Measurements from ENCODE around the gene POGLUT2.
"Not testable (repeated sequence)": the region's sequence is repeated elsewhere in the genome, so short reads cannot be mapped to it uniquely, and the experiment has no call there.

POGLUT2 gene

DNA sequence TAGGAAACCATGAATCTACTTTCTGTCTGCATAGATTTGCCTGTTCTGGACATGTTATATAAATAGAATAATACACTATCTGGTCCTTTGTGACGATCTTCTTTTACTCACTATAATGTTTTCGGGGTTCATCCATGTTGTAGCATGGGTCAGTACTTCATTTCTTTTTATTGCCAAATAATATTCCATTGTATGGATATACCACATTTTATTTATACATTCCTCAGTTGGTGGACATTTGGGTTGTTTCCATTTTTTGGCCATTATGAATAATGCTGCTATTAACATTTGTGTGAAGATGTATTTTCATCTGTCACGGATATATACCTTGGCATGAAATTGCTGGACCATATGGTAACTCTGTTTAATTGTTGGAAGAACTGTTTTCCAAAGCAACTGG is 6.9 kb upstream of the POGLUT2 start:
- no peak for FAIRE-seq

GRCh38 chr13:102800145-102801041 is 1.6 kb upstream of the POGLUT2 start:
- FAIRE-seq: no peak

- no peak for FAIRE-seq
Measured at GRCh38 chr13:102799426-102800144, 809 bp upstream of the POGLUT2 start.

DNA sequence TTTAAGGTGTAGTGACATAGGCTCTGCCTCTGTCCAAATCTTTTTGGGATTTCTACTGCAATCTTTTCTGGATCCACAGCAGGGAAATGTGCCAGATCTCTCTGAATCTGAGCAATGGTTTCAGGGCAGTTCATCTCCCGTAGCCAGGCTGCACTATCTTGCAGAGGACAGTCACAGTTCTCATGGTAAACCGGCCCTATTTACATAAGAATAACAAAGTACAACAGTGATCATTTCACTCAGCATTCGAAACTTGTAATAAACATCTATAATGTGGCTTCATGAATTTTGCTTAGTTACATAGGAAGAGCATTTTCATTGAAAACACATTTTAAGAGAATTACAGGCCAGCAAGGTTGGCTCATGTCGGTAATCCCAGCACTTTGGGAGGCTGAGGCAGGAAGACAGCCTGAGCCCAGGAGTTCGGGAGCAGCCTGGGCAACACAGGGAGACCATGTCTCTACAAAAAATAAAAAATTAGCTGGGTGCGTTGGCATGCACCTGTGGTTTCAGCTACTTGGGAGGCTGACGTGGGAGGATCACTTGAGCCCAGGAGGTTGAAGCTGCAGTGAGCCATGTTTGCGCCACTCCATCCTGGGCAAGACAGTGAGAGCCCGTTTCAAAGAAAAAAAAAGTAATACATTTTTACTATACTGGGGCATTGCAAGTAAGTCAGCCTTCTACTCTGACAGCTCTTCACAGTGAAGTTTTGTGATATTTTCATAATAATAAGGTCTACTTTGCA is 5.0 kb downstream of the POGLUT2 start:
- no peak for FAIRE-seq

GRCh38 chr13:102792396-102792795 is 6.4 kb downstream of the POGLUT2 start:
- FAIRE-seq: no peak

- no peak for FAIRE-seq
Measured at GRCh38 chr13:102788683-102789082, 10.1 kb downstream of the POGLUT2 start.

DNA sequence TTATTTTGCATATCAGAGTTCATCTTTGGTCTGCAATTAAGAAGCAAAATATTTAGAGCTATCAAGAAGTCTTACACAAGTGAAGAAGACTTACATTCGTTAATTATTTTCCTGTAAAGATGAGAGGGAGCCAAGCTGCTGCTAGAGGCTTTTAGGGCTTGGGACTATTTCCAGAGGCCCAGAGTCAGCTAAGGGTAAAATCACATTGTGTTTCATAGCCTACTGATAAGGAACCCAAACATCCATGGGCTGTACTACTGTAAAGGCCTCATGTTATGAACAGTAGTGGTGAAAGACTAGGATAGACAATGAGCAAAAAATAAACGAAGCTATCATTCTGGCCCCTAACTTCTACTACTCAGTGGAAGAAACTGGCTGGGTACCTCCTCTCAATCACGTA is 14.3 kb downstream of the POGLUT2 start:
- FAIRE-seq: no peak

- FAIRE-seq: no peak
Measured at GRCh38 chr13:102781591-102781990, 17.2 kb downstream of the POGLUT2 start.

GRCh38 chr13:102780656-102781055 is 18.1 kb downstream of the POGLUT2 start:
- not testable (repeated sequence) for FAIRE-seq

DNA sequence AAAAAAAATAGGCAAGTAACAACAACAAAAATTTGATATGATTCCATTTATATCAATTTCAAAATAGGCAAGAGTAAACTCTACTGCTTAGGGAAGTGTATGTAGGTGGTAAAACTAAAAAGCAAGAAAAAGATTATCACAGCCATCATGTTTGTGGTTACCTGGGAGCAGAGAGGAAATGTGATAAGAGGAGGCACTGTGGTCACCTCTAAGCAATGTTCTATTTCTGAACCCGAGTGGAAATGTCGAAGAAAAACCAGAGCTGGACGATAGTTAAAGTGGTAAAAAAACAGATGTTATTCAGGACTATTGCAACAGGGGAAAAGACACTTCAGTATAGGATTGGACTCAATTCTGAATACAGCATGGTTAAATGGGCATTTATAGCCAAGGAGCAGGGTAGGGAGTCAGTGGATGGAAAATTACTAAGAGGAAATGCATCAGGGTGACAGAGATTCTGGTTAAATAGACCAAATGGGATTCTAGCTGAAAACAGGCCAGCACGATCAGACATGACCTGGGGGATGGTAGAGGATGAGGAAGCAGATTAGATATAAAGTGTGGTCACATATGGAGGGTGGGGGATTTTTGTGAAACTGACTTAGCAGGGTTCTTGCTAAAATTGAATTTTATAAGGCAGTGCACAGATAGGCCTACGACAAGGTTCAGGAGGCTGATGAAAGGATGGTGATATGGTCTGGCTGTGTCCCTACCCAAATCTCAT is 19.2 kb downstream of the POGLUT2 start:
- no peak for FAIRE-seq

- FAIRE-seq: no peak
Measured at GRCh38 chr13:102777736-102778135, 21.0 kb downstream of the POGLUT2 start.

DNA sequence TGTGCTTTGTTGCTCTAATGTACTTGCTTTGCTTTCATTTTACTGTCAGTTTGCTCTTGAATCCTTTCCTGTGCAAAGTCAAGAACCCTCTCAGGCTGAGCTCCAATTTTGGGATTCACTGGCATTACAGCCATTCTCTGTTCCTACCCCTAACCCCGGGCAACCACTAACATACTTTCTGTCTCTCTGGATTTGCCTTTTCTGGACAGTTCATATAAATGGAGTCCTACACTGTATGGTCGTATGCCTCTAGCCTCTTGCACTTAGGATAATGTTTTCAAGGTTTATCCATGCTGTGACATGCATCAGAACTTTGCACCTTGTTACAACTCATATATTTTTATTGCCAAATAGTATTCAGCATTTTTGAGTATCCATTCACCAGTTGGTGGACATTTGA is 22.5 kb downstream of the POGLUT2 start:
- no peak for FAIRE-seq

GRCh38 chr13:102774591-102775520 is 23.9 kb downstream of the POGLUT2 start:
- no peak for FAIRE-seq

DNA sequence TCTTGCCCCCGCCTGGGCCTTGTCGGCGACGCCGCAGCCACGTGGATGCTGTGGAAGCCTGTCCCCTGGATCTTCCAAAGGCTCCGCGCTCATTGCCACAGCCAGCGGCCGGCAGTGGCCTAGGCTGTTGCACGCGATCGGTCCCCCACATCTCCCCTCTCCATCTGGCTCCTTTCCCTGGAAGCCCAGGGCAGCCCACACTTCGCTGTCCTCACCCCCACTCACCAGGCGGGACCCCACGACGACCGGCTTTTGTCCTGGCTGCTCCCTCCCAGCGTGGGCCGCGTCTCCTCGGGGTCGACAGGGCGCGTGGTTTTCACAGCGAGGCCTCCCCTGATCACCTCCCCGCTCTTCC is 24.6 kb downstream of the POGLUT2 start:
- no peak for FAIRE-seq

- FAIRE-seq: no peak
Measured at GRCh38 chr13:102773441-102774213, 25.1 kb downstream of the POGLUT2 start, which contains the start of gene TEX30. TSS of gene TEX30 (minus strand) at chr13:102773786. CDS start at chr13:102770026, 3,760 bp downstream.

DNA sequence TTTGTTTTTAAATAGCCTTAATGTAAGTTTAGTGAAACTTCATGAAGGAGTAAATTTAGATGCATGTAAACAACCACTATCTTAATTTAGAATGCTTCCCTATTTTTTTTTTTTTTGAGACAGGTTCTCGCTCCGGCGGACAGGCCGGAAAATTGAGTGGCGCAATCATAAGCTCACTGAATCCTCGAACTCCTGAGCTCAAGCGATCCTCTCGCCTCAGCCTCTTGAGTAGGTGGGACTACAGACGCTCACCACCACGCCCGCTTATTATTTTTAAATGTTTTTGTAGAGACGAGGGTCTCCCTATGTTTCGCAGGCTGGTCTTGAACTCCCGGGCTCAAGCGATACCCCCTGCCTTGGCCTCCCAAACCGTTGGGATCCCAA is 26.7 kb downstream of the POGLUT2 start:
- no peak for FAIRE-seq

DNA sequence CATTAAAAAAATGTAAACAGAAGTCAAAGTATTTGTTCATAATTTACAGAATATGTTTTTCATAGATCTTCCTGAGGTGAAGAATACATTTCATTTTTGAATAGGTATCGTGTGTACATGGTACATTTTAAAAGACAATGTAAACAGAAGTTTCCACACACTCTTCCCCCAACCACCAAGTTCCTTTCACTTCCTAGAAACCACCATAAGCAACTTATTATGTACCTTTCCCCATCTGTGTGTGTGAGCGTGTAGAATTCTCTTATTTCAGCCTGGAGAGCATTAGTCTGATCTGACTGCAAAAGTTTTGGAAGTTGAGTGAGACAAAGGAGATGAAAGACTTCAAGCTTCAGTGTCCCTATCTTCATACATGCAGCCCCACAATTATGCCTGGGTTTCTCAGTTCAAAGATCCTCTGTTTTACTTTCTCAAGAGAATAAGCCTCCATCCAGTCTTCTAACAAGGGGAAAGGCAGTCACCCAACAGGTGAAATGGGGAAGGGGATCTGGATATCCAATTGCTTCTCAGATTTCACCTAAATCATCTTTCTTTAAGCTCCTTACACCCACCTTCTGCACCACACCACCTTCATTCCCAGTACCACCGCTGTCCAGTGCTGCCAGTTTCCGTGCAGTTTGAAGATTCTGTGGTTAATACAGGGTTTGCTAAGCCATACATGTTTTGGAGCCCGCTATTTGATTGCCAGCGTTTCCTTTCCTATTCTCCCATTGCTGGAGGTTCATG is 27.3 kb downstream of the POGLUT2 start:
- FAIRE-seq: no peak

GRCh38 chr13:102770435-102770834 is 28.3 kb downstream of the POGLUT2 start:
- no peak for FAIRE-seq

- no peak for FAIRE-seq
Measured at GRCh38 chr13:102769679-102770078, 29.1 kb downstream of the POGLUT2 start.

- FAIRE-seq: no peak
Measured at GRCh38 chr13:102768909-102769308, 29.9 kb downstream of the POGLUT2 start.
